Prostate gland (tissue), 2 donors: Measurements from ENCODE around the gene TFEB.

Experiments used
- CTCF ChIP-seq, 4 experiments: fragments of 200-600 bp in 2 of 4; fragments of 450-650 bp in 2 of 4; sonication (generic) in 2 of 4; IDR thresholded peaks; 1 replicate in 3 of 4; 2 replicates in 1 of 4; pipeline ENCODE4 v1.5.1; 2016 to 2019; ENCODE audit warnings: antibody characterized with exemption in 4 of 4, mild to moderate bottlenecking in 2 of 4, moderate library complexity in 2 of 4
- POLR2A ChIP-seq: fragments of 450-650 bp; IDR thresholded peaks from one replicate; pipeline ENCODE4 v1.6.1; 2016; ENCODE audit warnings: antibody characterized with exemption, mild to moderate bottlenecking

- TF ChIP-seq CTCF (IDR thresholded peaks at IDR 0.05) (no peak), POLR2A (no peak)
These were observed 85.8 kb downstream of the TFEB start for GRCh38 chr6:41649596-41649995.
